Neuronal stem cell (in vitro differentiated cells): Measurements from ENCODE around the gene MBD1.

Experiments
- DNase-seq: peaks from one replicate; pipeline ENCODE4 v3.0.0-alpha.2; 2013; ENCODE audit warnings: low spot score
- H2AFZ ChIP-seq: one replicate; pipeline ENCODE4 v1.6.1; 2013; ENCODE audit warnings: mild to moderate bottlenecking, low read length, inconsistent platforms
- H2AK5ac ChIP-seq: 2 replicates; pipeline ENCODE4 v1.6.1; 2013; ENCODE audit warnings: low read depth, mild to moderate bottlenecking, inconsistent platforms, low read length, moderate library complexity, mixed read lengths
- H2BK120ac ChIP-seq: 2 replicates; pipeline ENCODE4 v1.6.1; 2013; ENCODE audit warnings: low read depth, mild to moderate bottlenecking, inconsistent platforms, low read length, moderate library complexity, mixed read lengths
- H2BK12ac ChIP-seq: one replicate; pipeline ENCODE4 v1.6.1; 2013; ENCODE audit warnings: low read length, inconsistent platforms
- H2BK15ac ChIP-seq: 2 replicates; pipeline ENCODE4 v1.6.1; 2013; ENCODE audit warnings: mild to moderate bottlenecking, low read length, inconsistent platforms, mixed read lengths
- H2BK5ac ChIP-seq: one replicate; pipeline ENCODE4 v1.6.1; 2013; ENCODE audit warnings: inconsistent platforms, mild to moderate bottlenecking, low read length, moderate library complexity
- H3K14ac ChIP-seq: one replicate; pipeline ENCODE4 v1.6.1; 2013; ENCODE audit warnings: low read length, inconsistent platforms
- H3K18ac ChIP-seq: 2 replicates; pipeline ENCODE4 v1.6.1; 2013; ENCODE audit warnings: low read length, inconsistent platforms
- H3K23ac ChIP-seq: 2 replicates; pipeline ENCODE4 v1.6.1; 2013; ENCODE audit warnings: low read depth, mild to moderate bottlenecking, mixed read lengths, low read length, inconsistent platforms; ENCODE audit not compliant: poor library complexity
- H3K27ac ChIP-seq: replicated peaks from 3 replicates; pipeline ENCODE4 v1.5.1; 2013; ENCODE audit warnings: low read length, inconsistent platforms
- H3K27me3 ChIP-seq, 3 experiments: 2 replicates each; pipeline ENCODE4 v1.6.1; 2013; ENCODE audit warnings: low read length in 3 of 3, mild to moderate bottlenecking in 2 of 3, inconsistent platforms in 1 of 3, low read depth in 1 of 3, mixed read lengths in 1 of 3, moderate library complexity in 1 of 3; ENCODE audit not compliant: control insufficient read depth in 3 of 3, insufficient read depth in 3 of 3
- H3K36me3 ChIP-seq, 2 donors: replicated peaks in 1 of 2; 2 replicates each; pipeline ENCODE4 v1.6.1; 2013; ENCODE audit warnings: low read length in 2 of 2; ENCODE audit not compliant: control insufficient read depth in 2 of 2, insufficient read depth in 2 of 2
- H3K4ac ChIP-seq: 2 replicates; pipeline ENCODE4 v1.6.1; 2013; ENCODE audit warnings: inconsistent platforms, mild to moderate bottlenecking, low read length, moderate library complexity
- H3K4me1 ChIP-seq, 2 donors: 1 replicate in 1 of 2; 2 replicates in 1 of 2; pipeline ENCODE4 v1.6.1; 2013; ENCODE audit warnings: low read length in 2 of 2, low read depth in 1 of 2; ENCODE audit not compliant: control insufficient read depth in 2 of 2, insufficient read depth in 1 of 2
- H3K4me2 ChIP-seq: one replicate; pipeline ENCODE4 v1.6.1; 2013; ENCODE audit warnings: mild to moderate bottlenecking, low read length, inconsistent platforms; ENCODE audit not compliant: insufficient read depth, poor library complexity, severe bottlenecking
- H3K4me3 ChIP-seq, 2 donors: 2 replicates each; pipeline ENCODE4 v1.5.1; 2013; ENCODE audit warnings: low read length in 2 of 2, mild to moderate bottlenecking in 2 of 2, inconsistent platforms in 1 of 2, moderate library complexity in 1 of 2
- H3K79me1 ChIP-seq: one replicate; pipeline ENCODE4 v1.6.1; 2013; ENCODE audit warnings: low read depth, mild to moderate bottlenecking, inconsistent platforms, low read length, moderate library complexity
- H3K9ac ChIP-seq: one replicate; pipeline ENCODE4 v1.6.1; 2013; ENCODE audit warnings: mild to moderate bottlenecking, low read depth, low read length, inconsistent platforms; ENCODE audit not compliant: poor library complexity
- H3K9me3 ChIP-seq, 2 donors: replicated peaks in 1 of 2; 2 replicates each; pipeline versions ENCODE3 to v1.6.1; 2013; ENCODE audit warnings: low read length in 2 of 2, mild to moderate bottlenecking in 2 of 2, inconsistent platforms in 1 of 2, low read depth in 1 of 2, mixed read lengths in 1 of 2, moderate library complexity in 1 of 2; ENCODE audit not compliant: control insufficient read depth in 2 of 2, insufficient read depth in 1 of 2
- H4K8ac ChIP-seq: one replicate; pipeline ENCODE4 v1.6.1; 2013; ENCODE audit warnings: low read depth, mild to moderate bottlenecking, inconsistent platforms, low read length, moderate library complexity
- H4K91ac ChIP-seq: one replicate; pipeline ENCODE4 v1.6.1; 2013; ENCODE audit warnings: low read length, low read depth, mild to moderate bottlenecking, inconsistent platforms; ENCODE audit not compliant: poor library complexity
- WGBS, 2 donors: extraction: QIAGEN DNeasy Blood & Tissue Kit; methylation state at CpG; one replicate each; pipeline ENCODE4 v1.1.7; 2013; ENCODE audit warnings: missing lambda C conversion rate in 2 of 2, mixed read lengths in 1 of 2; ENCODE audit not compliant: insufficient read length in 2 of 2, insufficient replicate concordance in 1 of 2; ENCODE audit errors: extremely low coverage in 2 of 2; 5-methylcytosine and 5-hydroxymethylcytosine counted together

Gene MBD1

GRCh38 chr18:50262977-50263376, 18.3 kb downstream of the MBD1 start:
- Histone ChIP-seq H3K14ac (no peak overlapping the region), H3K4me1 (peaks cover 0 to 3% of the 10 kb centered on the region in 2 donors), H4K8ac (no peak overlapping the region), H2BK12ac (no peak overlapping the region), H3K36me3 (peaks cover 2 to 8% of the 10 kb centered on the region in 2 donors), H4K91ac (no peak overlapping the region), H3K27ac (no peak overlapping the region), H2BK15ac (no peak overlapping the region), H2BK120ac (no peak overlapping the region), H3K4me3 (no peak overlapping the region), H2BK5ac (no peak overlapping the region), H3K4me2 (no peak overlapping the region), H3K9ac (no peak overlapping the region), H3K4ac (no peak overlapping the region), H3K9me3 (peaks cover 0 to 3% of the 10 kb centered on the region in 2 donors), H2AK5ac (no peak overlapping the region), H3K79me1 (no peaks in the 10 kb centered on the region), H2AFZ (no peak overlapping the region), H3K27me3 (peaks cover 0 to 2% (median 0%) of the 10 kb centered on the region in 3 experiments), H3K18ac (no peak overlapping the region), H3K23ac (no peak overlapping the region)
- DNase-seq, result no peak

- no peak overlapping the region for H3K9ac ChIP-seq
- no peak overlapping the region for H4K8ac ChIP-seq
- H3K36me3 ChIP-seq, result no peaks in the 10 kb centered on the region
- no peak overlapping the region for H2BK15ac ChIP-seq
- no peak overlapping the region for H2BK5ac ChIP-seq
- no peaks in the 10 kb centered on the region for H3K79me1 ChIP-seq
- H3K4ac ChIP-seq, result no peak overlapping the region
- no peak overlapping the region for H2AFZ ChIP-seq
- H2BK120ac ChIP-seq, result no peak overlapping the region
- no peak overlapping the region for H3K4me2 ChIP-seq
- no peaks in the 10 kb centered on the region for H3K4me1 ChIP-seq
- H3K27ac ChIP-seq, result no peak overlapping the region
- no peak overlapping the region for H2AK5ac ChIP-seq
- H3K27me3 ChIP-seq, result no peaks in the 10 kb centered on the region
- no peak overlapping the region for H3K4me3 ChIP-seq
- no peak overlapping the region for H3K14ac ChIP-seq
- no peak overlapping the region for H2BK12ac ChIP-seq
- no peaks in the 10 kb centered on the region for H3K9me3 ChIP-seq
- WGBS, 2 donors, result no CpG with 5 or more reads among the region's 3 CpGs
- H3K23ac ChIP-seq, result no peak overlapping the region
- H3K18ac ChIP-seq, result no peak overlapping the region
- DNase-seq, result no peak
- H4K91ac ChIP-seq, result no peak overlapping the region
These were observed 30.4 kb downstream of the MBD1 start for GRCh38 chr18:50250935-50251334.

- no peak overlapping the region for H4K8ac ChIP-seq
- no peak overlapping the region for H3K27ac ChIP-seq
- H3K14ac ChIP-seq, result no peak overlapping the region
- no peak for DNase-seq
- H3K4me2 ChIP-seq, result no peak overlapping the region
- H3K4ac ChIP-seq, result no peak overlapping the region
- H3K36me3 ChIP-seq, result no peaks in the 10 kb centered on the region
- H2AK5ac ChIP-seq, result no peak overlapping the region
- H3K4me1 ChIP-seq, result no peaks in the 10 kb centered on the region
- H2BK120ac ChIP-seq, result no peak overlapping the region
- no peak overlapping the region for H2BK12ac ChIP-seq
- H3K27me3 ChIP-seq, result no peaks in the 10 kb centered on the region
- no peak overlapping the region for H3K4me3 ChIP-seq
- H3K9ac ChIP-seq, result no peak overlapping the region
- H3K79me1 ChIP-seq, result no peaks in the 10 kb centered on the region
- H2BK15ac ChIP-seq, result no peak overlapping the region
- H3K18ac ChIP-seq, result no peak overlapping the region
- H2BK5ac ChIP-seq, result no peak overlapping the region
- H3K23ac ChIP-seq, result no peak overlapping the region
- no peak overlapping the region for H2AFZ ChIP-seq
- H4K91ac ChIP-seq, result no peak overlapping the region
- no peaks in the 10 kb centered on the region for H3K9me3 ChIP-seq
These were observed 31.7 kb downstream of the MBD1 start for GRCh38 chr18:50249576-50249975.

GRCh38 chr18:50247561-50247960, 33.8 kb downstream of the MBD1 start:
- H3K14ac ChIP-seq, result no peak overlapping the region
- H4K91ac ChIP-seq, result no peak overlapping the region
- H2AK5ac ChIP-seq, result no peak overlapping the region
- no peaks in the 10 kb centered on the region for H3K79me1 ChIP-seq
- no peak overlapping the region for H3K9ac ChIP-seq
- no peak overlapping the region for H3K18ac ChIP-seq
- no peak overlapping the region for H2BK15ac ChIP-seq
- no peak overlapping the region for H3K4me3 ChIP-seq
- no peaks in the 10 kb centered on the region for H3K27me3 ChIP-seq
- no peak overlapping the region for H3K27ac ChIP-seq
- H2BK12ac ChIP-seq, result no peak overlapping the region
- no peak overlapping the region for H3K23ac ChIP-seq
- H4K8ac ChIP-seq, result no peak overlapping the region
- H3K9me3 ChIP-seq, result no peaks in the 10 kb centered on the region
- H3K4me2 ChIP-seq, result no peak overlapping the region
- no peak overlapping the region for H3K4ac ChIP-seq
- H2AFZ ChIP-seq, result no peak overlapping the region
- no peak for DNase-seq
- H2BK5ac ChIP-seq, result no peak overlapping the region
- H3K4me1 ChIP-seq, result no peaks in the 10 kb centered on the region
- no peaks in the 10 kb centered on the region for H3K36me3 ChIP-seq
- H2BK120ac ChIP-seq, result no peak overlapping the region
